ENCODE results near the gene SLC9A9.

- TF ChIP-seq POLR2A (IDR thresholded peaks at IDR 0.05), result no peak
- TF ChIP-seq, protein P1, sequence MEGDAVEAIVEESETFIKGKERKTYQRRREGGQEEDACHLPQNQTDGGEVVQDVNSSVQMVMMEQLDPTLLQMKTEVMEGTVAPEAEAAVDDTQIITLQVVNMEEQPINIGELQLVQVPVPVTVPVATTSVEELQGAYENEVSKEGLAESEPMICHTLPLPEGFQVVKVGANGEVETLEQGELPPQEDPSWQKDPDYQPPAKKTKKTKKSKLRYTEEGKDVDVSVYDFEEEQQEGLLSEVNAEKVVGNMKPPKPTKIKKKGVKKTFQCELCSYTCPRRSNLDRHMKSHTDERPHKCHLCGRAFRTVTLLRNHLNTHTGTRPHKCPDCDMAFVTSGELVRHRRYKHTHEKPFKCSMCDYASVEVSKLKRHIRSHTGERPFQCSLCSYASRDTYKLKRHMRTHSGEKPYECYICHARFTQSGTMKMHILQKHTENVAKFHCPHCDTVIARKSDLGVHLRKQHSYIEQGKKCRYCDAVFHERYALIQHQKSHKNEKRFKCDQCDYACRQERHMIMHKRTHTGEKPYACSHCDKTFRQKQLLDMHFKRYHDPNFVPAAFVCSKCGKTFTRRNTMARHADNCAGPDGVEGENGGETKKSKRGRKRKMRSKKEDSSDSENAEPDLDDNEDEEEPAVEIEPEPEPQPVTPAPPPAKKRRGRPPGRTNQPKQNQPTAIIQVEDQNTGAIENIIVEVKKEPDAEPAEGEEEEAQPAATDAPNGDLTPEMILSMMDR (IDR thresholded peaks at IDR 0.05), result no peak
Observed at GRCh38 chr3:143277531-143277930, 570.7 kb downstream of the SLC9A9 start.
